Esophagus squamous epithelium (tissue), 5 donors: Measurements from ENCODE around the gene ZNF319. TPM values are rescaled to one million over a fixed set of nuclear protein-coding genes. Genes with fewer than 3 reads are reported as not detected.

ENCODE experiments used
- DNase-seq: peaks from one replicate; lab custom pipeline; 2025; lab: John Stamatoyannopoulos, UW
- H3K27ac ChIP-seq, 4 donors: fragments of 200-600 bp; sonication (generic); one replicate each; pipeline ENCODE4 v1.5.1; 2016 to 2019; ENCODE audit warnings: mild to moderate bottlenecking in 1 of 4
- H3K27me3 ChIP-seq, 4 donors: fragments of 200-600 bp; sonication (generic); 1 replicate in 3 of 4; 2 replicates in 1 of 4; pipeline versions ENCODE4 v1.5.1 to v1.6.0; 2017 to 2021; ENCODE audit warnings: antibody characterized with exemption in 1 of 4
- H3K36me3 ChIP-seq, 3 donors: fragments of 200-600 bp; sonication (generic); one replicate each; pipeline ENCODE4 v1.5.1; 2016 to 2019
- H3K4me1 ChIP-seq, 3 donors: fragments of 200-600 bp; sonication (generic); one replicate each; pipeline ENCODE4 v1.5.1; 2017 to 2019
- H3K4me3 ChIP-seq, 4 donors: fragments of 200-600 bp; sonication (generic); 1 replicate in 3 of 4; 2 replicates in 1 of 4; pipeline ENCODE4 v1.5.1; 2016 to 2019; ENCODE audit warnings: mild to moderate bottlenecking in 2 of 4, moderate library complexity in 1 of 4
- H3K9me3 ChIP-seq, 3 donors: fragments of 200-600 bp; sonication (generic); one replicate each; pipeline ENCODE4 v1.5.1; 2016 to 2019
- CTCF ChIP-seq, 6 experiments: fragments of 450-650 bp in 4 of 6; fragments of 200-600 bp in 2 of 6; sonication (generic) in 2 of 6; IDR thresholded peaks; one replicate each; pipeline ENCODE4 v1.5.1; 2016 to 2019; ENCODE audit warnings: antibody characterized with exemption in 6 of 6, mild to moderate bottlenecking in 4 of 6, moderate library complexity in 4 of 6
- POLR2A ChIP-seq, 4 donors: fragments of 450-650 bp; IDR thresholded peaks; one replicate each; pipeline ENCODE4 v1.6.1; 2017; ENCODE audit warnings: antibody characterized with exemption in 4 of 4, mild to moderate bottlenecking in 4 of 4, moderate library complexity in 3 of 4
- WGBS, 2 donors: methylation state at CpG; one replicate each; pipeline ENCODE4 v1.1.5; 2018; 5-methylcytosine and 5-hydroxymethylcytosine counted together
- intact Hi-C: fragments of 100-400 bp; cut with DNase I; formaldehyde crosslinking; loops from one replicate; pipeline ENCODE4 v1.15.0; 2022
- total RNA-seq, 4 donors: library from RNA; depleted of rRNA; stranded (reverse); fragments of >200 nt; gene quantifications; one replicate each; pipeline ENCODE4 v1.1.0, GENCODE V29; 2016
- donor health status: DM: yes; HTN: yes; CAD: no.

Gene ZNF319
- total RNA-seq, 4 donors from 2014 or later = 1.5 to 5.1 (median 2.6) TPM

GRCh38 chr16:57949013-57949412 is 51.5 kb downstream of the ZNF319 start:
- TF ChIP-seq CTCF (IDR thresholded peaks at IDR 0.05) (no peak), POLR2A (IDR thresholded peaks at IDR 0.05) (no peak)
- intact Hi-C loops = no loop called here

GRCh38 chr16:57948027-57948426 is 52.4 kb downstream of the ZNF319 start:
- H3K27ac ChIP-seq = no peak overlapping the region
- no peaks in the 10 kb centered on the region for H3K9me3 ChIP-seq
- TF ChIP-seq POLR2A (IDR thresholded peaks at IDR 0.05) = no peak
- no peak for TF ChIP-seq CTCF (IDR thresholded peaks at IDR 0.05)
- DNase-seq = no peak
- H3K4me3 ChIP-seq = no peak overlapping the region
- no peaks in the 10 kb centered on the region for H3K4me1 ChIP-seq
- intact Hi-C loops = no loop called here
- peaks cover 0 to 9% (median 0%) of the 10 kb centered on the region in 4 donors for H3K27me3 ChIP-seq
- 71 to 86% methylated on average over 3 to 5 of the region's 5 CpGs for WGBS, 2 donors
- no peaks in the 10 kb centered on the region for H3K36me3 ChIP-seq

More at GRCh38 chr16:57949013-57949412, 51.5 kb downstream of the ZNF319 start:
- Histone ChIP-seq H3K9me3 (no peaks in the 10 kb centered on the region), H3K27ac (no peak overlapping the region), H3K36me3 (no peaks in the 10 kb centered on the region), H3K4me3 (no peak overlapping the region), H3K4me1 (no peaks in the 10 kb centered on the region), H3K27me3 (peaks cover 0 to 9% (median 0%) of the 10 kb centered on the region in 4 donors)
- no peak for DNase-seq
- 11 to 16% methylated on average over 2 of the region's 2 CpGs for WGBS, 2 donors

- Histone ChIP-seq H3K4me3 (no peak overlapping the region), H3K27me3 (peaks cover 0 to 9% (median 0%) of the 10 kb centered on the region in 4 donors), H3K27ac (no peak overlapping the region), H3K9me3 (no peaks in the 10 kb centered on the region), H3K4me1 (no peaks in the 10 kb centered on the region), H3K36me3 (no peaks in the 10 kb centered on the region)
- intact Hi-C loops = no loop called here
- 75 to 94% methylated on average over 2 of the region's 2 CpGs for WGBS, 2 donors
- TF ChIP-seq CTCF (IDR thresholded peaks at IDR 0.05) = no peak
- no peak for TF ChIP-seq POLR2A (IDR thresholded peaks at IDR 0.05)
- DNase-seq = no peak
Measured at GRCh38 chr16:57947261-57947660, 53.2 kb downstream of the ZNF319 start.

- intact Hi-C loops = no loop called here
- 49 to 92% methylated on average over 5 to 6 of the region's 13 CpGs for WGBS, 2 donors
Measured at GRCh38 chr16:57946181-57946801, 54.2 kb downstream of the ZNF319 start.

More at GRCh38 chr16:57946181-57946801, 54.2 kb downstream of the ZNF319 start:
- Histone ChIP-seq H3K4me3 (no peak overlapping the region), H3K27ac (no peak overlapping the region), H3K36me3 (no peaks in the 10 kb centered on the region), H3K9me3 (no peaks in the 10 kb centered on the region), H3K4me1 (peaks cover 0 to 4% (median under 1%) of the 10 kb centered on the region in 3 donors), H3K27me3 (peaks cover 0 to 12% (median 0%) of the 10 kb centered on the region in 4 donors)
- DNase-seq = no peak
- no peak for TF ChIP-seq CTCF (IDR thresholded peaks at IDR 0.05)
- TF ChIP-seq POLR2A (IDR thresholded peaks at IDR 0.05) = no peak
